ENCODE results near the gene FN3KRP. TPM values are rescaled to one million over a fixed set of nuclear protein-coding genes. Genes with fewer than 3 reads are reported as not detected.

The FN3KRP gene
- total and polyA plus RNA-seq, 2 of the 13 experiments (the other 11 are each of a cell fraction or from before 2014, with no cell fraction given) = 22.4 to 28.2 TPM

- in situ Hi-C loops (cut with HindIII; ENCODE audit: extremely low pct_ligation_motif_present, low pct_unique_long_range_greater_than_20kb) = loop anchor here (5.0 kb wide), 1 partner anchor 34 kb away; the partner anchor contains the start of gene FN3KRP
- Histone ChIP-seq H3K27me3 (ENCODE audit: control insufficient read depth in 1 of 2, insufficient read depth in 2 of 2, low read length in 2 of 2) (no peaks in the 10 kb centered on the region; a peak in 1 of 5 replicates), H3K79me2 (ENCODE audit: insufficient read depth, low read length) (peaks cover 14% of the 10 kb centered on the region), H2AFZ (ENCODE audit: low read length) (no peak within 1 kb of the TSS), H3K36me3 (replicated peaks in 1 of 2; ENCODE audit: control insufficient read depth in 1 of 2, insufficient read depth in 2 of 2, low read length in 2 of 2) (peaks cover 3 to 4% of the 10 kb centered on the region in 2 experiments; a peak in 4 of 5 replicates), H3K9me3 (ENCODE audit: low read length) (no peaks in the 10 kb centered on the region), H3K4me2 (ENCODE audit: low read depth, low read length) (peak within 1 kb of the TSS; percentile 75), H4K20me1 (ENCODE audit: insufficient read depth, low read length) (no peaks in the 10 kb centered on the region), H3K4me1 (ENCODE audit: insufficient read depth, low read length) (peaks cover 22% of the 10 kb centered on the region), H3K9ac (ENCODE audit: insufficient read depth, low read depth, low read length) (peak within 1 kb of the TSS; percentile 76), H3K27ac (ENCODE audit: extremely low read length, insufficient read depth, low read length) (peak within 1 kb of the TSS; percentile 84), H3K4me3 (replicated peaks in 1 of 3; ENCODE audit: insufficient read depth in 1 of 3, low read depth in 2 of 3, low read length in 3 of 3) (peak within 1 kb of the TSS; percentile 73 to 98 (median 95))
- 3% methylated on average over 54 of the region's 114 CpGs for WGBS (ENCODE audit: low lambda C conversion rate)
- FAIRE-seq = no peak
- no TSS peak for BruUV-seq (replicated peaks)
- CTCF ChIA-PET (ENCODE audit: low intra/inter-chr PET ratio, low total read pairs) = no interaction called here
- intact Hi-C loops (cut with micrococcal nuclease; ENCODE audit: unreplicated experiment) = loop anchor here (1.0 to 5.0 kb wide), 2 partner anchors 13 to 34 kb away; partner anchors contain the start of gene FN3KRP
- peak; percentile 83 for ATAC-seq
- POLR2A ChIA-PET = interaction anchor here (1.3 kb wide), 1 partner anchor 16 kb away, joined by 6 read pairs; the partner anchor contains the start of gene FN3K
- DNase-seq (ENCODE audit: low spot score) = peak; percentile 71
- TF ChIP-seq ZSCAN22 (CRISPR knock-in tag; IDR thresholded peaks at IDR 0.05) (no peak), RNF219 (CRISPR knock-in tag; IDR thresholded peaks at IDR 0.05) (no peak), ZNF776 (CRISPR knock-in tag; IDR thresholded peaks at IDR 0.05) (peak; percentile 12; the same call in 1 of the 2 replicates), PBX3 (CRISPR knock-in tag; IDR thresholded peaks at IDR 0.05; ENCODE audit: borderline replicate concordance) (peak; percentile 43; the same call in 1 of the 2 replicates), MAX (IDR thresholded peaks at IDR 0.05) (peak; percentile 98), ZNF619 (CRISPR knock-in tag; IDR thresholded peaks at IDR 0.05) (peak; percentile 95; the same call in 1 of the 2 replicates), REPIN1 (CRISPR knock-in tag; IDR thresholded peaks at IDR 0.05; ENCODE audit: borderline replicate concordance, low read depth) (peak; percentile 94), TBX2 (CRISPR knock-in tag; IDR thresholded peaks at IDR 0.05; ENCODE audit: borderline replicate concordance) (peak; percentile 94), FOXJ3 (CRISPR knock-in tag; IDR thresholded peaks at IDR 0.05; ENCODE audit: borderline replicate concordance) (no peak), ZSCAN25 (CRISPR knock-in tag; IDR thresholded peaks at IDR 0.05) (peak; percentile 78; the same call in 1 of the 2 replicates), ZNF136 (CRISPR knock-in tag; IDR thresholded peaks at IDR 0.05; ENCODE audit: low read depth) (no peak), PHF20 (CRISPR knock-in tag; IDR thresholded peaks at IDR 0.05) (peak; percentile 85), ZNF44 (CRISPR knock-in tag; IDR thresholded peaks at IDR 0.05) (no peak), ZNF260 (CRISPR knock-in tag; IDR thresholded peaks at IDR 0.05; ENCODE audit: borderline replicate concordance, low read depth) (no peak), HIC2 (CRISPR knock-in tag; IDR thresholded peaks at IDR 0.05; ENCODE audit: low read depth) (no peak), ZSCAN29 (CRISPR knock-in tag; conservative IDR thresholded peaks at IDR 0.05) (0 out of 2 replicates have a peak, but pooled peaks have one; percentile 62)
Measured at GRCh38 chr17:82751571-82752370, 35.3 kb downstream of the FN3KRP start, which contains the start of gene TBCD. Gene TBCD, plus strand, starts transcription at chr17:82752065. Its CDS starts 129 bp downstream, at chr17:82752194.
